Neural cell (in vitro differentiated cells): Measurements from ENCODE around the gene SRP54. TPM values are rescaled to one million over a fixed set of nuclear protein-coding genes. Genes with fewer than 3 reads are reported as not detected.

Experiments used
- H2AFZ ChIP-seq: fragments of 200-600, 300-800 bp; sonication (generic), shearing (Covaris generic); 2 replicates; pipeline ENCODE4 v1.6.0; 2014; ENCODE audit warnings: low read depth, mild to moderate bottlenecking, antibody characterized with exemption, low read length, moderate library complexity
- H3F3A ChIP-seq: fragments of 200-600 bp; shearing (Covaris generic); 2 replicates; pipeline ENCODE4 v1.6.1; 2016; ENCODE audit warnings: mild to moderate bottlenecking, moderate library complexity, mixed read lengths, antibody characterized with exemption, low read length; ENCODE audit not compliant: insufficient read depth, poor library complexity, severe bottlenecking
- H3K27ac ChIP-seq: fragments of 200-600, 300-800 bp; sonication (generic), shearing (Covaris generic); 2 replicates; pipeline ENCODE4 v1.5.1; 2014; ENCODE audit warnings: mild to moderate bottlenecking, low read length, moderate library complexity
- H3K27me3 ChIP-seq: fragments of 300-800, 200-600 bp; sonication (generic), shearing (Covaris generic); 2 replicates; pipeline ENCODE4 v1.6.0; 2014; ENCODE audit warnings: mild to moderate bottlenecking, low read depth, low read length, moderate library complexity; ENCODE audit not compliant: insufficient read depth
- H3K36me3 ChIP-seq: fragments of 300-800, 200-600 bp; sonication (generic), shearing (Covaris generic); 2 replicates; pipeline ENCODE4 v1.5.1; 2014; ENCODE audit warnings: mild to moderate bottlenecking, antibody characterized with exemption, low read length, moderate library complexity; ENCODE audit not compliant: insufficient read depth
- H3K4me2 ChIP-seq: fragments of 300-800, 200-600 bp; sonication (generic), shearing (Covaris generic); 2 replicates; pipeline ENCODE4 v1.6.0; 2014; ENCODE audit warnings: mild to moderate bottlenecking, low read length
- H3K4me3 ChIP-seq: fragments of 300-800, 200-600 bp; sonication (generic), shearing (Covaris generic); 2 replicates; pipeline ENCODE4 v1.5.1; 2014; ENCODE audit warnings: mild to moderate bottlenecking, low read length, moderate library complexity
- H3K79me2 ChIP-seq: fragments of 200-600 bp; shearing (Covaris generic); replicated peaks from 2 replicates; pipeline ENCODE4 v1.6.0; 2014; ENCODE audit warnings: mild to moderate bottlenecking, low read length, moderate library complexity; ENCODE audit not compliant: insufficient read depth
- H3K9ac ChIP-seq: fragments of 300-800, 200-600 bp; sonication (generic), shearing (Covaris generic); 2 replicates; pipeline ENCODE4 v1.6.1; 2016; ENCODE audit warnings: mild to moderate bottlenecking, low read length, mixed read lengths
- H3K9me2 ChIP-seq: fragments of 200-600 bp; shearing (Covaris generic); 2 replicates; pipeline ENCODE4 v1.6.1; 2016; ENCODE audit warnings: mild to moderate bottlenecking, low read length, mixed read lengths; ENCODE audit not compliant: insufficient read depth
- H3K9me3 ChIP-seq: fragments of 200-600, 300-800 bp; sonication (generic), shearing (Covaris generic); 2 replicates; pipeline ENCODE4 v1.6.1; 2016; ENCODE audit warnings: mild to moderate bottlenecking, mixed run types, low read length, moderate library complexity, mixed read lengths
- H4K20me1 ChIP-seq: fragments of 200-600 bp; shearing (Covaris generic); 2 replicates; pipeline ENCODE4 v1.6.1; 2016; ENCODE audit warnings: mild to moderate bottlenecking, mixed run types; ENCODE audit not compliant: insufficient read depth
- EP300 ChIP-seq: fragments of 450-650 bp; conservative IDR thresholded peaks from 2 replicates; pipeline ENCODE4 v1.6.1; 2014; ENCODE audit warnings: antibody characterized with exemption, mild to moderate bottlenecking, moderate library complexity; ENCODE audit not compliant: poor library complexity, severe bottlenecking
- EZH2 ChIP-seq: fragments of 200-600, 300-800 bp; shearing (Covaris generic), sonication (generic); IDR thresholded peaks from 2 replicates; pipeline ENCODE4 v1.6.1; 2014; ENCODE audit warnings: antibody characterized with exemption, low read length, borderline replicate concordance, mild to moderate bottlenecking; ENCODE audit not compliant: insufficient read depth, poor library complexity, severe bottlenecking
- MXI1 ChIP-seq: fragments of 450-650 bp; conservative IDR thresholded peaks from 2 replicates; pipeline ENCODE4 v1.6.1; 2014; ENCODE audit warnings: antibody characterized with exemption, mild to moderate bottlenecking; ENCODE audit not compliant: poor library complexity, severe bottlenecking
- POLR2AphosphoS5 ChIP-seq: IDR thresholded peaks from 2 replicates; pipeline ENCODE4 v1.6.1; 2012
- RAD21 ChIP-seq: fragments of 450-650 bp; conservative IDR thresholded peaks from 2 replicates; pipeline ENCODE4 v1.6.1; 2014; ENCODE audit warnings: antibody characterized with exemption, mild to moderate bottlenecking, moderate library complexity
- SMC3 ChIP-seq: fragments of 450-650 bp; conservative IDR thresholded peaks from 2 replicates; pipeline ENCODE4 v1.6.1; 2014; ENCODE audit warnings: antibody characterized with exemption, mild to moderate bottlenecking, moderate library complexity; ENCODE audit not compliant: poor library complexity
- TAF1 ChIP-seq: IDR thresholded peaks from 2 replicates; pipeline ENCODE4 v1.6.1; 2012; ENCODE audit warnings: low read depth
- polyA plus RNA-seq: library from polyadenylated mRNA; depleted of rRNA; stranded (reverse); fragments of >200 nt; gene quantifications from 2 replicates; pipeline ENCODE4 v1.2.3, GENCODE V29; 2014
- TF ChIP-seq, protein P1 (sequence below): fragments of 450-650 bp; IDR thresholded peaks from 2 replicates; pipeline ENCODE4 v1.5.1; 2014; ENCODE audit warnings: antibody characterized with exemption, mild to moderate bottlenecking, moderate library complexity; ENCODE audit not compliant: poor library complexity, severe bottlenecking
- TF ChIP-seq, protein P2 (sequence below): IDR thresholded peaks from 2 replicates; pipeline ENCODE4 v1.6.1; 2012; ENCODE audit warnings: borderline replicate concordance

Gene SRP54
- polyA plus RNA-seq, 1 donor from 2014 or later = 110 TPM

DNA sequence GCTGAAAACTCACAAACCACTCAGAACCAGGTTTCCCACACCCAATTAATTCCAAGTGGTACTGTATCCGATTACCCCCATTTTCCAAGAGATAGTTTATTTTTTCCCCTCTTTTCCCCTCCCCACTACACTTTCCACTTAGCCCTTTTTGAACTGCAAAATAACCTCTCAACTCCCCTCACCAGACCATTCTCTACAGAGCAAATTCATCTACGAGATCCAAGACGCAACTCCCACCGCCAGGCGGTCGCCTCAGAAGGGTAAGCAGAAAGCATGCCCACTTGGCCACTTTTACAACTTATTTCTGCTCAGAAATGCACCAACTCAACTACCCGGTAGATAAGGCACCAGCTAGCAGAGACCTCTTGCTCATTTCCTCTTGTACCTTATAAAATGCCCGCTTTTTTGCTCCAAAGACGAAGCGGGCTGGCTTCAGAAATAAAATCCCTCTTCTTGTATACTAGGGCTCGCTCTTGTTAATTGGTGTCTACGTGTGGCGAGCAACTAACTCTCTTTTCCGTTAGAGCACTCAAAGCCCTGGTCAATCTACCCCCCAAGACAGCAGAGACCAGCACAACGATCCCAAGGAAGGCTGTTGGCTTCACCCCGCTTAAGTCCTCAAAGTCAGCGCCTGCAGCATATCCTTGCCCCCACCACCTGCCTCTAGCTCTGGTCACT lies 910 bp upstream of the SRP54 start:
- peak overlapping the region; percentile 66 for H3K9ac ChIP-seq
- peaks cover 29% of the 10 kb centered on the region for H3K79me2 ChIP-seq
- no peaks in the 10 kb centered on the region for H3K9me2 ChIP-seq
- no peaks in the 10 kb centered on the region for H3K9me3 ChIP-seq
- TF ChIP-seq TAF1 (no peak), SMC3 (peak; percentile 48), EZH2 (no peak)
- TF ChIP-seq, protein P1, sequence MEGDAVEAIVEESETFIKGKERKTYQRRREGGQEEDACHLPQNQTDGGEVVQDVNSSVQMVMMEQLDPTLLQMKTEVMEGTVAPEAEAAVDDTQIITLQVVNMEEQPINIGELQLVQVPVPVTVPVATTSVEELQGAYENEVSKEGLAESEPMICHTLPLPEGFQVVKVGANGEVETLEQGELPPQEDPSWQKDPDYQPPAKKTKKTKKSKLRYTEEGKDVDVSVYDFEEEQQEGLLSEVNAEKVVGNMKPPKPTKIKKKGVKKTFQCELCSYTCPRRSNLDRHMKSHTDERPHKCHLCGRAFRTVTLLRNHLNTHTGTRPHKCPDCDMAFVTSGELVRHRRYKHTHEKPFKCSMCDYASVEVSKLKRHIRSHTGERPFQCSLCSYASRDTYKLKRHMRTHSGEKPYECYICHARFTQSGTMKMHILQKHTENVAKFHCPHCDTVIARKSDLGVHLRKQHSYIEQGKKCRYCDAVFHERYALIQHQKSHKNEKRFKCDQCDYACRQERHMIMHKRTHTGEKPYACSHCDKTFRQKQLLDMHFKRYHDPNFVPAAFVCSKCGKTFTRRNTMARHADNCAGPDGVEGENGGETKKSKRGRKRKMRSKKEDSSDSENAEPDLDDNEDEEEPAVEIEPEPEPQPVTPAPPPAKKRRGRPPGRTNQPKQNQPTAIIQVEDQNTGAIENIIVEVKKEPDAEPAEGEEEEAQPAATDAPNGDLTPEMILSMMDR = peak; percentile 56
- TF ChIP-seq, protein P2, sequence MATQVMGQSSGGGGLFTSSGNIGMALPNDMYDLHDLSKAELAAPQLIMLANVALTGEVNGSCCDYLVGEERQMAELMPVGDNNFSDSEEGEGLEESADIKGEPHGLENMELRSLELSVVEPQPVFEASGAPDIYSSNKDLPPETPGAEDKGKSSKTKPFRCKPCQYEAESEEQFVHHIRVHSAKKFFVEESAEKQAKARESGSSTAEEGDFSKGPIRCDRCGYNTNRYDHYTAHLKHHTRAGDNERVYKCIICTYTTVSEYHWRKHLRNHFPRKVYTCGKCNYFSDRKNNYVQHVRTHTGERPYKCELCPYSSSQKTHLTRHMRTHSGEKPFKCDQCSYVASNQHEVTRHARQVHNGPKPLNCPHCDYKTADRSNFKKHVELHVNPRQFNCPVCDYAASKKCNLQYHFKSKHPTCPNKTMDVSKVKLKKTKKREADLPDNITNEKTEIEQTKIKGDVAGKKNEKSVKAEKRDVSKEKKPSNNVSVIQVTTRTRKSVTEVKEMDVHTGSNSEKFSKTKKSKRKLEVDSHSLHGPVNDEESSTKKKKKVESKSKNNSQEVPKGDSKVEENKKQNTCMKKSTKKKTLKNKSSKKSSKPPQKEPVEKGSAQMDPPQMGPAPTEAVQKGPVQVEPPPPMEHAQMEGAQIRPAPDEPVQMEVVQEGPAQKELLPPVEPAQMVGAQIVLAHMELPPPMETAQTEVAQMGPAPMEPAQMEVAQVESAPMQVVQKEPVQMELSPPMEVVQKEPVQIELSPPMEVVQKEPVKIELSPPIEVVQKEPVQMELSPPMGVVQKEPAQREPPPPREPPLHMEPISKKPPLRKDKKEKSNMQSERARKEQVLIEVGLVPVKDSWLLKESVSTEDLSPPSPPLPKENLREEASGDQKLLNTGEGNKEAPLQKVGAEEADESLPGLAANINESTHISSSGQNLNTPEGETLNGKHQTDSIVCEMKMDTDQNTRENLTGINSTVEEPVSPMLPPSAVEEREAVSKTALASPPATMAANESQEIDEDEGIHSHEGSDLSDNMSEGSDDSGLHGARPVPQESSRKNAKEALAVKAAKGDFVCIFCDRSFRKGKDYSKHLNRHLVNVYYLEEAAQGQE = peak; percentile 8
- peak overlapping the region; percentile 76 for H3K4me2 ChIP-seq
- H2AFZ ChIP-seq = peak overlapping the region; percentile 46
- no peaks in the 10 kb centered on the region for H3K36me3 ChIP-seq
- H3K27ac ChIP-seq = peak overlapping the region; percentile 86
- H3K27me3 ChIP-seq = no peaks in the 10 kb centered on the region
- H4K20me1 ChIP-seq = no peaks in the 10 kb centered on the region
- peaks cover 11% of the 10 kb centered on the region for H3F3A ChIP-seq
- peak overlapping the region; percentile 81 for H3K4me3 ChIP-seq

DNA sequence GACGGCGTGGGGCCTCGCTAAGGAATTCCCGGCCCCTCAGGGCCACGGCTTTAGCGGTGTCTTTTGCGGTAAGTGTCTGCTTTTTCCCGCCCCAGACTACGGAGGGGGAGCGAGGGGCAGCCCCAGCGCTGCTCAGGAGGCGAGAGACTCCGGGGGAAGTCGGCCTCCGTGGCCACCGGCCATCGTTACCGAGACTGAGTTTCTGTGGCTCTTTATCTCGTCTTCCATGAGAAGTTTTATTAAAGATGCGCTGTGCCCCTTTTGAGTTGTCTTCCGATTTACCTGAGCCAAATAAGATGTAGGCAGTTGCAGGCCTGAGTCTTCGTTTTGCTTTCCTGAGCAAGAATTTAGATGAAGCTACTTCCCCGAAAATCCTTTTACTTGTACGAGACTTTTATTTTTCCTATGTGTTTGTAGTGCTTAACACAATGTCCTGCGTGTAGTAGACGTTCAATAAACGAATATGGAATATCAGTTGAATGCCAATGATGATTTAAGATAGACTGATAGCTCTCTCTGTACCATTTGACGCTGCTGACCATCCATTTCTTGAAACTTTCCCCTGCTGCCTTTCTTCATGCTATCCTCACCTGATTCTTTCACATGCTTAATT lies 462 bp downstream of the SRP54 start:
- peaks cover 39% of the 10 kb centered on the region for H3K79me2 ChIP-seq
- H3K4me3 ChIP-seq = peak overlapping the region; percentile 81
- no peaks in the 10 kb centered on the region for H3K9me3 ChIP-seq
- peak overlapping the region; percentile 66 for H3K9ac ChIP-seq
- no peaks in the 10 kb centered on the region for H4K20me1 ChIP-seq
- peak overlapping the region; percentile 86 for H3K27ac ChIP-seq
- H3K9me2 ChIP-seq = no peaks in the 10 kb centered on the region
- peaks cover 11% of the 10 kb centered on the region for H3F3A ChIP-seq
- peak overlapping the region; percentile 89 for H2AFZ ChIP-seq
- no peaks in the 10 kb centered on the region for H3K36me3 ChIP-seq
- peak overlapping the region; percentile 99 for H3K4me2 ChIP-seq
- no peak for TF ChIP-seq EP300
- no peak for TF ChIP-seq SMC3
- TF ChIP-seq RAD21 = no peak
- TF ChIP-seq TAF1 = no peak
- no peak for TF ChIP-seq POLR2AphosphoS5
- TF ChIP-seq, protein P1 = no peak
- TF ChIP-seq EZH2 = no peak
- TF ChIP-seq, protein P2 = no peak
- TF ChIP-seq MXI1 = no peak
- H3K27me3 ChIP-seq = no peaks in the 10 kb centered on the region
